ENCODE measurements around the gene IGFLR1. TPM values are rescaled to one million over a fixed set of nuclear protein-coding genes. Genes with fewer than 3 reads are reported as not detected.

The IGFLR1 gene
- total RNA-seq, 1 donor from 2014 or later, result not detected

DNA sequence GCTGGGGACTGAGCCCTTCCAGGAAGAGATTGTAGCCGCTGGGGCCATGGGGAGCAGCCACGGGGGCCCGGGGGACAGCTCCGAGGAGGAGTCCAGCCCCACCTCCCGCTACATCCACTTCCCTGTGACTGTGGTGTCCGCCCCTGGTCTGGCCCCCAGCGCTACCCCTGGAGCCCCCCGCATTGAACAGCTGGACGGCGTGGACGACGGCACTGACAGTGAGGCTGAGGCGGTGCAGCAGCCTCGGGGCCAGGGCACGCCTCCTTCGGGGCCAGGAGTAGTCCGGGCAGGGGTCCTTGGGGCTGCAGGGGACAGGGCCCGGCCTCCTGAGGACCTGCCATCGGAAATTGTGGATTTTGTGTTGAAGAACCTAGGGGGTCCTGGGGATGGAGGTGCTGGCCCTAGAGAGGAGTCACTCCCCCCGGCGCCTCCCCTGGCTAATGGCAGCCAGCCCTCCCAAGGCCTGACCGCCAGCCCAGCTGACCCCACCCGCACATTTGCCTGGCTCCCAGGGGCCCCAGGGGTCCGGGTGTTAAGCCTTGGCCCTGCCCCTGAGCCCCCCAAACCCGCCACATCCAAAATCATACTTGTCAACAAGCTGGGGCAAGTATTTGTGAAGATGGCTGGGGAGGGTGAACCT, 9.6 kb downstream of the IGFLR1 start:
- Histone ChIP-seq H3K4me3 (no peak overlapping the region), H3K4me1 (no peaks in the 10 kb centered on the region), H3K36me3 (peaks cover 84 to 94% of the 10 kb centered on the region in 2 donors), H3K27me3 (no peaks in the 10 kb centered on the region), H3K27ac (no peak overlapping the region), H3K9me3 (no peaks in the 10 kb centered on the region)
- TF ChIP-seq, protein P1, sequence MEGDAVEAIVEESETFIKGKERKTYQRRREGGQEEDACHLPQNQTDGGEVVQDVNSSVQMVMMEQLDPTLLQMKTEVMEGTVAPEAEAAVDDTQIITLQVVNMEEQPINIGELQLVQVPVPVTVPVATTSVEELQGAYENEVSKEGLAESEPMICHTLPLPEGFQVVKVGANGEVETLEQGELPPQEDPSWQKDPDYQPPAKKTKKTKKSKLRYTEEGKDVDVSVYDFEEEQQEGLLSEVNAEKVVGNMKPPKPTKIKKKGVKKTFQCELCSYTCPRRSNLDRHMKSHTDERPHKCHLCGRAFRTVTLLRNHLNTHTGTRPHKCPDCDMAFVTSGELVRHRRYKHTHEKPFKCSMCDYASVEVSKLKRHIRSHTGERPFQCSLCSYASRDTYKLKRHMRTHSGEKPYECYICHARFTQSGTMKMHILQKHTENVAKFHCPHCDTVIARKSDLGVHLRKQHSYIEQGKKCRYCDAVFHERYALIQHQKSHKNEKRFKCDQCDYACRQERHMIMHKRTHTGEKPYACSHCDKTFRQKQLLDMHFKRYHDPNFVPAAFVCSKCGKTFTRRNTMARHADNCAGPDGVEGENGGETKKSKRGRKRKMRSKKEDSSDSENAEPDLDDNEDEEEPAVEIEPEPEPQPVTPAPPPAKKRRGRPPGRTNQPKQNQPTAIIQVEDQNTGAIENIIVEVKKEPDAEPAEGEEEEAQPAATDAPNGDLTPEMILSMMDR (IDR thresholded peaks at IDR 0.05), result no peak
- DNase-seq (ENCODE audit: low spot score in 2 of 2), result no peak
- intact Hi-C loops (cut with DNase I), result no loop called here

DNA sequence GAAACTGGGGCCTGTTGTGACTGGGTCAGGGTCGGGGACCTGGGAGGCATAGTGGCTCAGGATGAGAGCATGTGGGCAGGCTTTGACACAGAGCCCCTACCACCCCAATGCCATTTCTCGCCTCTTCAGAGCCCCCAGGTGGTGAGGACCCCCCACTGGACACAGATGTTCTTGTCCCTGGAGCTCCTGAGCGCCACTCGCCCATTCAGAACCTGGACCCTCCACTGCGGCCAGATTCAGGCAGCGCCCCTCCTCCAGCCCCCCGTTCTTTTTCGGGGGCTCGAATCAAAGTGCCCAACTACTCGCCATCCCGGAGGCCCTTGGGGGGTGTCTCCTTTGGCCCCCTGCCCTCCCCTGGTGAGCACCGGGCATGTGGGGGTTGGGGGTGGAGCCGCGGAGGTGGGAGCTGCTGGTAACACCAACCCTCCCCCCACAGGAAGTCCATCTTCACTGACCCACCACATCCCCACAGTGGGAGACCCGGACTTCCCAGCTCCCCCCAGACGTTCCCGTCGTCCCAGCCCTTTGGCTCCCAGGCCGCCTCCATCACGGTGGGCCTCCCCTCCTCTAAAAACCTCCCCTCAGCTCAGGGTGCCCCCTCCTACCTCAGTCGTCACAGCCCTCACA, 10.4 kb downstream of the IGFLR1 start:
- H3K4me1 ChIP-seq, result no peaks in the 10 kb centered on the region
- peaks cover 84 to 94% of the 10 kb centered on the region in 2 donors for H3K36me3 ChIP-seq
- DNase-seq (ENCODE audit: low spot score in 2 of 2), result no peak
- no peak overlapping the region for H3K4me3 ChIP-seq
- H3K27ac ChIP-seq, result no peak overlapping the region
- no peaks in the 10 kb centered on the region for H3K27me3 ChIP-seq
- TF ChIP-seq, protein P1 (IDR thresholded peaks at IDR 0.05), result no peak
- intact Hi-C loops (cut with DNase I), result no loop called here
- no peaks in the 10 kb centered on the region for H3K9me3 ChIP-seq

DNA sequence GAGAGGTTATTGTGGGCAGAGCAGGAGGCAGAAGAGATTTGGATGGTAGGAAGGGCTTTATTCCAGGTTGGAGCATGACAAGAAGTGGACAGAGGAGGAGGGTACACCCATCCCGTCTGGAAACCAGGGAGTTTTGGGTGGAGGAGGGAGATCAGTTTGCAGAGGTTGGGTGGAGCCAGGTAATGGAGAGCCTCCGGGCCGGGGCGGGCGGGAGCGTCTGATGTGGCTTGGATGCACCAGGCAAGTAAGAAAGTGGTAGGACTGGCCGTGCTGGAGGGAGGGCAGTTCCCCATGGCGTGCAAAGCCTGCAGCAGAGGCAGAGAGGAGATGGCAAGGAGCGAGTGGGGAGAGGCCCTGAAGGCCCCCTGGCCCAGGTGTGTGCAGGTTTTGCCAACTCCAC, 10.9 kb downstream of the IGFLR1 start:
- TF ChIP-seq, protein P1 (IDR thresholded peaks at IDR 0.05), result no peak
- no peak overlapping the region for H3K27ac ChIP-seq
- H3K9me3 ChIP-seq, result no peaks in the 10 kb centered on the region
- H3K4me3 ChIP-seq, result no peak overlapping the region
- DNase-seq (ENCODE audit: low spot score in 2 of 2), result no peak
- no peaks in the 10 kb centered on the region for H3K27me3 ChIP-seq
- peaks cover 87 to 94% of the 10 kb centered on the region in 2 donors for H3K36me3 ChIP-seq
- no peaks in the 10 kb centered on the region for H3K4me1 ChIP-seq
- intact Hi-C loops (cut with DNase I), result no loop called here

DNA sequence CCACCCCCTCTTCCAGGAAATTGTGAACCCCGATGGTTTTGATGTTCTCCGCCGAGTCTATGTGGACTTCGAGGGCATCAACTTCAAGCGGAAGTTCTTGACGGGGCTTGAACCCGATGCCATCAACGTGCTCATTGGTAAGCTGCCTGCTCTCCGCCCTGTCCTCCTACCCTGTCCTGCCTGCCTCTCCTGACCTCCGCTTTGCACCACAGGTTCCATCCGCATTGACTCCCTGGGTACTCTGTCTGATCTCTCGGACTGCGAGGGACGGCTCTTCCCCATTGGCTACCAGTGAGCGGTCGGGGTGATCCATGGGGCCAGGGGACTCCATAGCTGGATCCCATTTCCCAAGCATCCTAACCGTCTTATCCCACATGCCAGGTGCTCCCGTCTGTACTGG, 11.9 kb downstream of the IGFLR1 start:
- Histone ChIP-seq H3K4me3 (no peak overlapping the region), H3K27ac (no peak overlapping the region), H3K36me3 (peaks cover 96 to 97% of the 10 kb centered on the region in 2 donors), H3K27me3 (no peaks in the 10 kb centered on the region), H3K4me1 (no peaks in the 10 kb centered on the region), H3K9me3 (no peaks in the 10 kb centered on the region)
- no peak for DNase-seq (ENCODE audit: low spot score in 2 of 2)
- TF ChIP-seq, protein P1 (IDR thresholded peaks at IDR 0.05), result no peak
- intact Hi-C loops (cut with DNase I), result no loop called here

DNA sequence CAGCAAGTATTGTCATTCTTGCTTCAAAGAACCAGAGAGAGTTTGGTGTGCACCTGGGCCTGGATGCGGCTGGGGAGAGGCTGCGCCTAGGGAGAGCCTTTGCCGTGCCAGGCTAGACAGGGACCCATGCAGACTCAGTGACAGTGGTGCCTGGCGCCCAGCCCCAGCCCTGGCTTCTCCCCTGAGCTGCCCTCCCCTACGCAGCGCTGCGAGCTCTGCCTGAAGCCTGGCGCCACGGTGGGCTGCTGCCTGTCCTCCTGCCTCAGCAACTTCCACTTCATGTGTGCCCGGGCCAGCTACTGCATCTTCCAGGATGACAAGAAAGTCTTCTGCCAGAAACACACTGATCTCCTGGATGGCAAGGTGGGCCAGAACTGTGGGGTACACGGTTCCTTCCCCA, 12.5 kb downstream of the IGFLR1 start:
- TF ChIP-seq, protein P1 (IDR thresholded peaks at IDR 0.05), result no peak
- Histone ChIP-seq H3K27me3 (no peaks in the 10 kb centered on the region), H3K4me3 (no peak overlapping the region), H3K27ac (no peak overlapping the region), H3K4me1 (no peaks in the 10 kb centered on the region), H3K9me3 (no peaks in the 10 kb centered on the region), H3K36me3 (peaks cover 96 to 97% of the 10 kb centered on the region in 2 donors)
- DNase-seq (ENCODE audit: low spot score in 2 of 2), result no peak
- intact Hi-C loops (cut with DNase I), result no loop called here
